CD4-positive, alpha-beta T cell treated with Interleukin-17A for 1 hour (primary cell): ENCODE measurements around the gene NOXRED1.
"Not testable (repeated sequence)": the region's sequence is repeated elsewhere in the genome, so short reads cannot be mapped to it uniquely, and the experiment has no call there.

Source experiments
- DNase-seq: peaks from one replicate; pipeline ENCODE4 v3.0.0-alpha.2; 2020

NOXRED1 gene

GRCh38 chr14:77423423-77423822, at the start of gene NOXRED1:
TSS of gene NOXRED1 (minus strand) at chr14:77423523. CDS start at chr14:77422889, 634 bp downstream.
- DNase-seq: no peak

GRCh38 chr14:77470224-77470870, 47.0 kb upstream of the NOXRED1 start:
- no peak for DNase-seq

GRCh38 chr14:77469539-77469938, 46.2 kb upstream of the NOXRED1 start:
- DNase-seq: no peak

GRCh38 chr14:77469067-77469505, 45.8 kb upstream of the NOXRED1 start:
- no peak for DNase-seq

- no peak for DNase-seq
Measured at GRCh38 chr14:77467801-77468200, 44.5 kb upstream of the NOXRED1 start.

- peak; percentile 72 for DNase-seq
Measured at GRCh38 chr14:77459072-77459723, 35.9 kb upstream of the NOXRED1 start.

- DNase-seq: peak; percentile 31
Measured at GRCh38 chr14:77458249-77458950, 35.1 kb upstream of the NOXRED1 start.

- peak; percentile 97 for DNase-seq
Measured at GRCh38 chr14:77457522-77458248, 34.4 kb upstream of the NOXRED1 start, which contains the start of the genes AHSA1 and VIPAS39. TSS of gene AHSA1 (plus strand) at chr14:77458093. CDS start at chr14:77458190, 97 bp downstream. TSS of gene VIPAS39 (minus strand) at chr14:77457601. CDS start at chr14:77454102, 3,499 bp downstream.

GRCh38 chr14:77457115-77457521, 33.8 kb upstream of the NOXRED1 start:
- no peak for DNase-seq

- DNase-seq: no peak
Measured at GRCh38 chr14:77455966-77456640, 32.8 kb upstream of the NOXRED1 start.

GRCh38 chr14:77442196-77442595, 18.9 kb upstream of the NOXRED1 start:
- no peak for DNase-seq

GRCh38 chr14:77439861-77440260, 16.5 kb upstream of the NOXRED1 start:
- no peak for DNase-seq

- DNase-seq: no peak
Measured at GRCh38 chr14:77438596-77438995, 15.3 kb upstream of the NOXRED1 start.

- DNase-seq: no peak
Measured at GRCh38 chr14:77436042-77436441, 12.7 kb upstream of the NOXRED1 start.

- DNase-seq: no peak
Measured at GRCh38 chr14:77426396-77426795, 3.1 kb upstream of the NOXRED1 start.

- no peak for DNase-seq
Measured at GRCh38 chr14:77424862-77425261, 1.5 kb upstream of the NOXRED1 start.

- no peak for DNase-seq
Measured at GRCh38 chr14:77421201-77421600, 2.1 kb downstream of the NOXRED1 start.

- DNase-seq: no peak
Measured at GRCh38 chr14:77416836-77417235, 6.5 kb downstream of the NOXRED1 start.

- DNase-seq: not testable (repeated sequence)
Measured at GRCh38 chr14:77416098-77416497, 7.2 kb downstream of the NOXRED1 start.

GRCh38 chr14:77415403-77416030, 7.8 kb downstream of the NOXRED1 start:
- not testable (repeated sequence) for DNase-seq

GRCh38 chr14:77409131-77409533, 14.2 kb downstream of the NOXRED1 start:
- no peak for DNase-seq

GRCh38 chr14:77407158-77407557, 16.2 kb downstream of the NOXRED1 start:
- DNase-seq: no peak
